Endometrium (tissue), 2 donors: ENCODE data around the gene PIK3C2A.

ENCODE experiments used
- FAIRE-seq: peaks from 2 replicates; lab custom pipeline; 2012; peaks lifted over from hg19 to GRCh38; lab: Jason Lieb, UNC
- donor health status: control.
- donor health status: control.

PIK3C2A gene

DNA sequence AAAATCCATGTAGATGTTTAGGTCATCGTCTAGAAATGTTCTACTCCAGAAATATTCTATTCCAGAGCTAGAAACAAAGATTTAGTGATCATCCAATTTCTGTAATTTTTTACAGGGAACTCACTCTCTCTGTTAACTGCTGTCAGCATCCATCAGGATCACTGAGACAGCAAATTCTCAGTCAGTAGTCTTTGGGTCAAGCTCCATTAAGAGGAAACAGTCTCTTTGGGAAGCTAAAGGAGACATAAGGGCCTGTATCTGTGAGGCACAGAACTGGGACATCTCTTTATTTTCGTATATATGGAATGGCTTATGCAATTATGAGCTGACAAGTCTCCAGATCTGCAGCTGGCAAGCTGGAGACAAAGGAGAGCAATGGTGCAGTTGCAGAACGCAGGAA lies 48.3 kb downstream of the PIK3C2A start:
- no peak for FAIRE-seq
